ENCODE results near the gene ARMC12. TPM values are rescaled to one million over a fixed set of nuclear protein-coding genes. Genes with fewer than 3 reads are reported as not detected.

Gene ARMC12
- total RNA-seq, 1 donor: 0.45 TPM

- no peak for DNase-seq (ENCODE audit: low read depth)
- H3K4me3 ChIP-seq (ENCODE audit: low read depth, low read length): no peak overlapping the region
- TF ChIP-seq, protein P1, sequence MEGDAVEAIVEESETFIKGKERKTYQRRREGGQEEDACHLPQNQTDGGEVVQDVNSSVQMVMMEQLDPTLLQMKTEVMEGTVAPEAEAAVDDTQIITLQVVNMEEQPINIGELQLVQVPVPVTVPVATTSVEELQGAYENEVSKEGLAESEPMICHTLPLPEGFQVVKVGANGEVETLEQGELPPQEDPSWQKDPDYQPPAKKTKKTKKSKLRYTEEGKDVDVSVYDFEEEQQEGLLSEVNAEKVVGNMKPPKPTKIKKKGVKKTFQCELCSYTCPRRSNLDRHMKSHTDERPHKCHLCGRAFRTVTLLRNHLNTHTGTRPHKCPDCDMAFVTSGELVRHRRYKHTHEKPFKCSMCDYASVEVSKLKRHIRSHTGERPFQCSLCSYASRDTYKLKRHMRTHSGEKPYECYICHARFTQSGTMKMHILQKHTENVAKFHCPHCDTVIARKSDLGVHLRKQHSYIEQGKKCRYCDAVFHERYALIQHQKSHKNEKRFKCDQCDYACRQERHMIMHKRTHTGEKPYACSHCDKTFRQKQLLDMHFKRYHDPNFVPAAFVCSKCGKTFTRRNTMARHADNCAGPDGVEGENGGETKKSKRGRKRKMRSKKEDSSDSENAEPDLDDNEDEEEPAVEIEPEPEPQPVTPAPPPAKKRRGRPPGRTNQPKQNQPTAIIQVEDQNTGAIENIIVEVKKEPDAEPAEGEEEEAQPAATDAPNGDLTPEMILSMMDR (IDR thresholded peaks at IDR 0.05; ENCODE audit: insufficient read depth, low read length): no peak
Observed at GRCh38 chr6:35724471-35724870, 12.4 kb upstream of the ARMC12 start.

DNA sequence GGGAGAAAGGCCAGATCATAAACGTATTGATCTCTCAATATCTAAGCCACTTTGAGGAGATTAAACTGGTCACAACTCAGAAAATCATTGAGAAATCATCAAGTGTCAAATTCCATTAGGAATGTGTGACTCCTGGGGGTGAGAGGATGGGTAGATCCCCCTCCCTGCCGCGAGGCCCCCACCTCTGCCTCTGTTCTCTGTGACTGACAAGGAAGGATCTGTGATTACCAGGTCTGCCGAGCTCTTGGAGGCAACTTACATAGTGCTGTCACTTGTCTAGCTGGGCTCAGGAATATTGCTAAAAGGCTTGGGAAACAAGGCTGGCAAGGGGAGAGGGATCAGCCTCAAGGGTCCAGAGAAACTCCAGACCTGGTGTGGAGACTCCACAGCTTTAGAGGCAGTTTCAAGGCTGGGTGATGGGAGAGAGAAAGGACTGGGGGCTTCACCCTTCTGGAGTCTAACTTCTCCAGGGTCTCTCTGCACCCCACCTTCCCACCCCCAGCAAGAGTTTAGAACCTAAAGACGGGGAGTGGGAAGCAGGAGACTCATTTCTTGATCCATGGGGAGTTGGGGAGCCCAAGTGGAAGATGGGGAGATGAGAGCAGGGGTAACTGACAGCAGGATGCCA is 11.6 kb upstream of the ARMC12 start:
- H3K4me3 ChIP-seq (ENCODE audit: low read depth, low read length): no peak overlapping the region
- DNase-seq (ENCODE audit: low read depth): no peak
- TF ChIP-seq, protein P1 (IDR thresholded peaks at IDR 0.05; ENCODE audit: insufficient read depth, low read length): no peak

DNA sequence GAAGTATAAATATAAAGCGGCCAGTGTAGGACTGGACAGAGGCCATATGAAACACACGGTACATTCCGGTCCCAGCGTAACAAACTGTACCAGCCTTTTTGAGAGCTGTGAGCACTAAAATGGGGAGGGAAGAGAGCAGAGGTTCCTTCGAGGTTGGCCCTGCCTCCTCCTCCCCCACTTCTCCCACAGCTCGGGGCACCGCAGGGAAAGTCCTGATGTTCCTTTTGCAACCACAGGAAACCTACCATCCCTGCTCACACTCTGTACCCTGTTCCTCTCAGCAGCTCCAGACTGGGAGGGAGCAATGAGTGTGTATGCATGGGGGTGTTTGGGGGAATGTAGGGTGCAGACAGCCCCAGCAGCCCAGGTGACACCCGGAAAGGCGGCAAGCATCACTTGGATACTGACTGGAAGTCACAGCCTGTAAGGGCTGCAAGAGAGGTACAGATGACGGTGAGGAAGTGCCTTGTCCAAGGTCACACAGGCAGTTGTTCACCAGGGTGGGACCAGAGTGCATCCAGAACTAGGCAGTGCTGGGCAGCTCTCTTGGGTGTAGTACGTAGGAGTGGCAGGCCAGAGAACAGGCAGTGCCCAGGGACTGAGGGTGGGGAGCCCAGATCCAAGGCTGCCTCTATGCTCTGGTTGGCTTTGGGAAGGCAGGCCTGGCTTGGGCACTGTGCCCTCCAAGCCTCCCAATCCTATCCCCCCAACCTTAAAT is 11.0 kb upstream of the ARMC12 start:
- no peak for DNase-seq (ENCODE audit: low read depth)

GRCh38 chr6:35727231-35727934 is 9.4 kb upstream of the ARMC12 start:
- DNase-seq (ENCODE audit: low read depth): peak; percentile 65
- TF ChIP-seq, protein P1 (IDR thresholded peaks at IDR 0.05; ENCODE audit: insufficient read depth, low read length): no peak
- H3K4me3 ChIP-seq (ENCODE audit: low read depth, low read length): peak overlapping the region; percentile 70

More for the DNA sequence above, 11.0 kb upstream of the ARMC12 start:
- TF ChIP-seq, protein P1 (IDR thresholded peaks at IDR 0.05; ENCODE audit: insufficient read depth, low read length): no peak
- no peak overlapping the region for H3K4me3 ChIP-seq (ENCODE audit: low read depth, low read length)

- TF ChIP-seq, protein P1 (IDR thresholded peaks at IDR 0.05; ENCODE audit: insufficient read depth, low read length): no peak
- peak; percentile 91 for DNase-seq (ENCODE audit: low read depth)
- H3K4me3 ChIP-seq (ENCODE audit: low read depth, low read length): peak overlapping the region; percentile 70
Observed at GRCh38 chr6:35727935-35728682, 8.7 kb upstream of the ARMC12 start.
